HEK293 (cell line): ENCODE measurements around the gene NSUN4.

ENCODE experiments used
- BCL11A ChIP-seq: fragments of 450-650 bp; formaldehyde crosslinking; IDR thresholded peaks from 2 replicates; pipeline ENCODE4 v1.5.1; 2016; ENCODE audit warnings: low read depth, missing biosample characterization, missing genetic modification characterization
- GLI4 ChIP-seq: fragments of 450-650 bp; formaldehyde crosslinking; IDR thresholded peaks from 2 replicates; pipeline ENCODE4 v1.5.1; 2016; ENCODE audit warnings: missing biosample characterization, missing genetic modification characterization
- KLF10 ChIP-seq: fragments of 450-650 bp; IDR thresholded peaks from 2 replicates; pipeline ENCODE4 v1.5.1; 2018; ENCODE audit warnings: missing biosample characterization, mild to moderate bottlenecking, missing genetic modification characterization
- KLF16 ChIP-seq: fragments of 450-650 bp; formaldehyde crosslinking; IDR thresholded peaks from 2 replicates; pipeline ENCODE4 v1.5.1; 2017; ENCODE audit warnings: missing biosample characterization, missing genetic modification characterization
- KLF9 ChIP-seq: fragments of 450-650 bp; formaldehyde crosslinking; IDR thresholded peaks from 2 replicates; pipeline ENCODE4 v1.5.1; 2016; ENCODE audit warnings: missing biosample characterization, missing genetic modification characterization, low read depth
- OVOL3 ChIP-seq: fragments of 450-650 bp; formaldehyde crosslinking; IDR thresholded peaks from 2 replicates; pipeline ENCODE4 v1.5.1; 2016; ENCODE audit warnings: missing biosample characterization, missing genetic modification characterization
- PRDM1 ChIP-seq: fragments of 450-650 bp; formaldehyde crosslinking; IDR thresholded peaks from 2 replicates; pipeline ENCODE4; 2016; ENCODE audit warnings: missing biosample characterization, missing genetic modification characterization
- SP2 ChIP-seq: fragments of 450-650 bp; formaldehyde crosslinking; IDR thresholded peaks from 2 replicates; pipeline ENCODE4 v1.5.1; 2016; ENCODE audit warnings: missing biosample characterization, missing genetic modification characterization
- ZBTB17 ChIP-seq: fragments of 450-650 bp; formaldehyde crosslinking; IDR thresholded peaks from 2 replicates; pipeline ENCODE4 v1.5.1; 2016; ENCODE audit warnings: missing biosample characterization, missing genetic modification characterization
- ZBTB8A ChIP-seq: fragments of 450-650 bp; formaldehyde crosslinking; IDR thresholded peaks from 2 replicates; pipeline ENCODE4 v1.5.1; 2016; ENCODE audit warnings: missing biosample characterization, missing genetic modification characterization
- ZFHX2 ChIP-seq: fragments of 450-650 bp; formaldehyde crosslinking; conservative IDR thresholded peaks from 2 replicates; pipeline ENCODE4 v1.5.1; 2016; ENCODE audit warnings: missing biosample characterization, missing genetic modification characterization
- ZFP37 ChIP-seq: fragments of 450-650 bp; formaldehyde crosslinking; IDR thresholded peaks from 2 replicates; pipeline ENCODE4 v1.5.1; 2016; ENCODE audit warnings: missing biosample characterization, missing genetic modification characterization
- ZNF335 ChIP-seq: fragments of 450-650 bp; formaldehyde crosslinking; conservative IDR thresholded peaks from 2 replicates; pipeline ENCODE4 v1.5.1; 2016; ENCODE audit warnings: missing biosample characterization, missing genetic modification characterization
- ZNF366 ChIP-seq: fragments of 450-650 bp; formaldehyde crosslinking; conservative IDR thresholded peaks from 2 replicates; pipeline ENCODE4 v1.5.1; 2016; ENCODE audit warnings: missing biosample characterization, missing genetic modification characterization
- ZNF600 ChIP-seq: fragments of 450-650 bp; formaldehyde crosslinking; IDR thresholded peaks from 2 replicates; pipeline ENCODE4 v1.5.1; 2016; ENCODE audit warnings: missing biosample characterization, missing genetic modification characterization
- ZNF624 ChIP-seq: fragments of 450-650 bp; formaldehyde crosslinking; IDR thresholded peaks from 2 replicates; pipeline ENCODE4 v1.5.1; 2017; ENCODE audit warnings: missing biosample characterization, missing genetic modification characterization
- ZNF660 ChIP-seq: fragments of 450-650 bp; IDR thresholded peaks from 2 replicates; pipeline ENCODE4 v1.5.1; 2018; ENCODE audit warnings: missing biosample characterization, mild to moderate bottlenecking, missing genetic modification characterization
- ZNF777 ChIP-seq: fragments of 450-650 bp; formaldehyde crosslinking; IDR thresholded peaks from 2 replicates; pipeline ENCODE4 v1.5.1; 2017; ENCODE audit warnings: missing biosample characterization, missing genetic modification characterization, borderline replicate concordance
- ZNF843 ChIP-seq: fragments of 450-650 bp; formaldehyde crosslinking; IDR thresholded peaks from 2 replicates; pipeline ENCODE4 v1.5.1; 2016; ENCODE audit warnings: missing biosample characterization, missing genetic modification characterization
- ZSCAN30 ChIP-seq: fragments of 450-650 bp; IDR thresholded peaks from 2 replicates; pipeline ENCODE4 v1.5.1; 2018; ENCODE audit warnings: missing biosample characterization, mild to moderate bottlenecking, missing genetic modification characterization, moderate library complexity
- TF ChIP-seq, protein P1 (sequence below): fragments of 450-650 bp; formaldehyde crosslinking; IDR thresholded peaks from 2 replicates; pipeline ENCODE4 v1.5.1; 2016; ENCODE audit warnings: missing biosample characterization, missing genetic modification characterization
- TF ChIP-seq, protein P2 (sequence below): fragments of 450-650 bp; IDR thresholded peaks from 2 replicates; pipeline ENCODE4 v1.5.1; 2018; ENCODE audit warnings: missing biosample characterization, mild to moderate bottlenecking, missing genetic modification characterization
- TF ChIP-seq, protein P3 (sequence below): fragments of 450-650 bp; formaldehyde crosslinking; IDR thresholded peaks from 2 replicates; pipeline ENCODE4 v1.5.1; 2016; ENCODE audit warnings: missing biosample characterization, missing genetic modification characterization
- TF ChIP-seq, protein P4 (sequence below): fragments of 450-650 bp; formaldehyde crosslinking; IDR thresholded peaks from 2 replicates; pipeline ENCODE4 v1.5.1; 2016; ENCODE audit warnings: missing biosample characterization, missing genetic modification characterization
- TF ChIP-seq, protein P5 (sequence below): fragments of 450-650 bp; formaldehyde crosslinking; IDR thresholded peaks from 2 replicates; pipeline ENCODE4 v1.5.1; 2016; ENCODE audit warnings: missing biosample characterization, missing genetic modification characterization
- TF ChIP-seq, protein P6 (sequence below): fragments of 450-650 bp; formaldehyde crosslinking; IDR thresholded peaks from 2 replicates; pipeline ENCODE4 v1.5.1; 2016; ENCODE audit warnings: missing biosample characterization, missing genetic modification characterization
- TF ChIP-seq, protein P7 (sequence below): fragments of 450-650 bp; formaldehyde crosslinking; IDR thresholded peaks from 2 replicates; pipeline ENCODE4 v1.5.1; 2017; ENCODE audit warnings: missing biosample characterization, mild to moderate bottlenecking, missing genetic modification characterization, moderate library complexity

Gene NSUN4

DNA sequence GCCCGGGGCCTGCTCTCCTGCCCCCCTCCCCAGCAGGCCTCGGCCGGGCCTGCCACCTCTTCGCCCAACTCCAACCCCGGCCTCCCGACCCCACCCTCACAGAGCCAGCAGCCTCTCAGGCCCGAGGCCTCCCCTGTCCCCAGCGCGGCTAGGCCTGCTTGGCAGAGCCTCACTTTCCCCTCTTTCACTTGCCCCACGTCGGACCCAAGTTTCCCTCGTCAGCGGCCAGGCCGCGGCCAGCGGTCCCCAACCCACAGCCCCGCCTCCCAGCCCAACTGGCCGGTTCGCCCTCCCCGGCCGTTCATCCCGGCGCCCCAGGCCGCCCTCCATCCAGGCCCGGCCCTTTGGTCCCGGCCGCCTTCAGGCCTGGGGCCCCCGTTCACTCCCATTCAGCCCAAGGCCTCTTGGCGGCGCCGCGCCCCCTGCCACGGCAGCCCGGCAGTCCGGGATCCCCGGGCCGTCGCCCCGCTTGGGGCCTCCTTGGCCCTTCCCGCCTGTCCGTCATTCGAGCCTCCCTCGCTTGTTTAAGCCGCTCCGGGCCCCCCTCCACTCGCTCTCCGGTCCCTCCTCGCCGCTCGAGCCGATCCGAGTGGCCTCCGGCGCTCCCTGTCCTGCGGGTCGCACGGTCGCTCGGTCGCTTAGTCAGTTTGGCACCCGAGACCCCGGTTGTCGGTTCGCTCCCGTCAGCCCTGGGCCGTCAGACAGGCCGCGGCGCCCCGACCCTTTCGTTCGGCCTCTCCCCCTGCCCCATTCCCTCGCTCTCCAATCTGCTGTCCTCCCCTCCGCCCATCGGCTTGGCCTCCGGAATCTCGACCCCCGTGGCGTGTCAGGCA, 38.6 kb upstream of the NSUN4 start (continued):
- TF ChIP-seq KLF10, result no peak
- peak; percentile 38 for TF ChIP-seq SP2
- TF ChIP-seq, protein P1, sequence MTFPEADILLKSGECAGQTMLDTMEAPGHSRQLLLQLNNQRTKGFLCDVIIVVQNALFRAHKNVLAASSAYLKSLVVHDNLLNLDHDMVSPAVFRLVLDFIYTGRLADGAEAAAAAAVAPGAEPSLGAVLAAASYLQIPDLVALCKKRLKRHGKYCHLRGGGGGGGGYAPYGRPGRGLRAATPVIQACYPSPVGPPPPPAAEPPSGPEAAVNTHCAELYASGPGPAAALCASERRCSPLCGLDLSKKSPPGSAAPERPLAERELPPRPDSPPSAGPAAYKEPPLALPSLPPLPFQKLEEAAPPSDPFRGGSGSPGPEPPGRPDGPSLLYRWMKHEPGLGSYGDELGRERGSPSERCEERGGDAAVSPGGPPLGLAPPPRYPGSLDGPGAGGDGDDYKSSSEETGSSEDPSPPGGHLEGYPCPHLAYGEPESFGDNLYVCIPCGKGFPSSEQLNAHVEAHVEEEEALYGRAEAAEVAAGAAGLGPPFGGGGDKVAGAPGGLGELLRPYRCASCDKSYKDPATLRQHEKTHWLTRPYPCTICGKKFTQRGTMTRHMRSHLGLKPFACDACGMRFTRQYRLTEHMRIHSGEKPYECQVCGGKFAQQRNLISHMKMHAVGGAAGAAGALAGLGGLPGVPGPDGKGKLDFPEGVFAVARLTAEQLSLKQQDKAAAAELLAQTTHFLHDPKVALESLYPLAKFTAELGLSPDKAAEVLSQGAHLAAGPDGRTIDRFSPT (tag by site-specific recombination), result peak; percentile 70; the same call in 1 of the 2 replicates
- TF ChIP-seq ZSCAN30 (tag by site-specific recombination), result peak; percentile 33
- 0 out of 2 replicates have a peak, but pooled peaks have one; percentile 16 for TF ChIP-seq ZNF777 (tag by site-specific recombination)
- 0 out of 2 replicates have a peak, but pooled peaks have one; percentile 54 for TF ChIP-seq ZFP37 (tag by site-specific recombination)
- TF ChIP-seq, protein P2, sequence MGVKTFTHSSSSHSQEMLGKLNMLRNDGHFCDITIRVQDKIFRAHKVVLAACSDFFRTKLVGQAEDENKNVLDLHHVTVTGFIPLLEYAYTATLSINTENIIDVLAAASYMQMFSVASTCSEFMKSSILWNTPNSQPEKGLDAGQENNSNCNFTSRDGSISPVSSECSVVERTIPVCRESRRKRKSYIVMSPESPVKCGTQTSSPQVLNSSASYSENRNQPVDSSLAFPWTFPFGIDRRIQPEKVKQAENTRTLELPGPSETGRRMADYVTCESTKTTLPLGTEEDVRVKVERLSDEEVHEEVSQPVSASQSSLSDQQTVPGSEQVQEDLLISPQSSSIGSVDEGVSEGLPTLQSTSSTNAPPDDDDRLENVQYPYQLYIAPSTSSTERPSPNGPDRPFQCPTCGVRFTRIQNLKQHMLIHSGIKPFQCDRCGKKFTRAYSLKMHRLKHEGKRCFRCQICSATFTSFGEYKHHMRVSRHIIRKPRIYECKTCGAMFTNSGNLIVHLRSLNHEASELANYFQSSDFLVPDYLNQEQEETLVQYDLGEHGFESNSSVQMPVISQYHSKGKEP (tag by site-specific recombination), result no peak
- 0 out of 2 replicates have a peak, but pooled peaks have one; percentile 36 for TF ChIP-seq ZNF660 (tag by site-specific recombination)
- peak; percentile 32; the same call in 1 of the 2 replicates for TF ChIP-seq ZFHX2 (tag by site-specific recombination)
- peak; percentile 94 for TF ChIP-seq PRDM1 (tag by site-specific recombination)
- peak; percentile 39; the same call in 1 of the 2 replicates for TF ChIP-seq ZNF843 (tag by site-specific recombination)
- peak; percentile 58 for TF ChIP-seq ZBTB8A (tag by site-specific recombination)
- no peak; the same call in 1 of the 2 replicates for TF ChIP-seq GLI4 (tag by site-specific recombination)
- 0 out of 2 replicates have a peak, but pooled peaks have one; percentile 22 for TF ChIP-seq ZNF624 (tag by site-specific recombination)
- TF ChIP-seq ZNF366, result 0 out of 2 replicates have a peak, but pooled peaks have one; percentile 15
- TF ChIP-seq, protein P3, sequence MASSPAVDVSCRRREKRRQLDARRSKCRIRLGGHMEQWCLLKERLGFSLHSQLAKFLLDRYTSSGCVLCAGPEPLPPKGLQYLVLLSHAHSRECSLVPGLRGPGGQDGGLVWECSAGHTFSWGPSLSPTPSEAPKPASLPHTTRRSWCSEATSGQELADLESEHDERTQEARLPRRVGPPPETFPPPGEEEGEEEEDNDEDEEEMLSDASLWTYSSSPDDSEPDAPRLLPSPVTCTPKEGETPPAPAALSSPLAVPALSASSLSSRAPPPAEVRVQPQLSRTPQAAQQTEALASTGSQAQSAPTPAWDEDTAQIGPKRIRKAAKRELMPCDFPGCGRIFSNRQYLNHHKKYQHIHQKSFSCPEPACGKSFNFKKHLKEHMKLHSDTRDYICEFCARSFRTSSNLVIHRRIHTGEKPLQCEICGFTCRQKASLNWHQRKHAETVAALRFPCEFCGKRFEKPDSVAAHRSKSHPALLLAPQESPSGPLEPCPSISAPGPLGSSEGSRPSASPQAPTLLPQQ (tag by site-specific recombination), result peak; percentile 61; the same call in 1 of the 2 replicates
- peak; percentile 70; the same call in 1 of the 2 replicates for TF ChIP-seq OVOL3 (tag by site-specific recombination)
- peak; percentile 75 for TF ChIP-seq KLF9
- peak; percentile 98 for TF ChIP-seq ZNF335 (tag by site-specific recombination)
- TF ChIP-seq, protein P4, sequence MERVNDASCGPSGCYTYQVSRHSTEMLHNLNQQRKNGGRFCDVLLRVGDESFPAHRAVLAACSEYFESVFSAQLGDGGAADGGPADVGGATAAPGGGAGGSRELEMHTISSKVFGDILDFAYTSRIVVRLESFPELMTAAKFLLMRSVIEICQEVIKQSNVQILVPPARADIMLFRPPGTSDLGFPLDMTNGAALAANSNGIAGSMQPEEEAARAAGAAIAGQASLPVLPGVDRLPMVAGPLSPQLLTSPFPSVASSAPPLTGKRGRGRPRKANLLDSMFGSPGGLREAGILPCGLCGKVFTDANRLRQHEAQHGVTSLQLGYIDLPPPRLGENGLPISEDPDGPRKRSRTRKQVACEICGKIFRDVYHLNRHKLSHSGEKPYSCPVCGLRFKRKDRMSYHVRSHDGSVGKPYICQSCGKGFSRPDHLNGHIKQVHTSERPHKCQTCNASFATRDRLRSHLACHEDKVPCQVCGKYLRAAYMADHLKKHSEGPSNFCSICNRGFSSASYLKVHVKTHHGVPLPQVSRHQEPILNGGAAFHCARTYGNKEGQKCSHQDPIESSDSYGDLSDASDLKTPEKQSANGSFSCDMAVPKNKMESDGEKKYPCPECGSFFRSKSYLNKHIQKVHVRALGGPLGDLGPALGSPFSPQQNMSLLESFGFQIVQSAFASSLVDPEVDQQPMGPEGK (tag by site-specific recombination), result peak; percentile 91
- TF ChIP-seq KLF16 (tag by site-specific recombination), result peak; percentile 87
- peak; percentile 59 for TF ChIP-seq ZBTB17 (tag by site-specific recombination)
- 0 out of 2 replicates have a peak, but pooled peaks have one; percentile 26 for TF ChIP-seq BCL11A (tag by site-specific recombination)
- TF ChIP-seq, protein P5, sequence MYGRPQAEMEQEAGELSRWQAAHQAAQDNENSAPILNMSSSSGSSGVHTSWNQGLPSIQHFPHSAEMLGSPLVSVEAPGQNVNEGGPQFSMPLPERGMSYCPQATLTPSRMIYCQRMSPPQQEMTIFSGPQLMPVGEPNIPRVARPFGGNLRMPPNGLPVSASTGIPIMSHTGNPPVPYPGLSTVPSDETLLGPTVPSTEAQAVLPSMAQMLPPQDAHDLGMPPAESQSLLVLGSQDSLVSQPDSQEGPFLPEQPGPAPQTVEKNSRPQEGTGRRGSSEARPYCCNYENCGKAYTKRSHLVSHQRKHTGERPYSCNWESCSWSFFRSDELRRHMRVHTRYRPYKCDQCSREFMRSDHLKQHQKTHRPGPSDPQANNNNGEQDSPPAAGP (tag by site-specific recombination), result 0 out of 2 replicates have a peak, but pooled peaks have one; percentile 72
- TF ChIP-seq, protein P6, sequence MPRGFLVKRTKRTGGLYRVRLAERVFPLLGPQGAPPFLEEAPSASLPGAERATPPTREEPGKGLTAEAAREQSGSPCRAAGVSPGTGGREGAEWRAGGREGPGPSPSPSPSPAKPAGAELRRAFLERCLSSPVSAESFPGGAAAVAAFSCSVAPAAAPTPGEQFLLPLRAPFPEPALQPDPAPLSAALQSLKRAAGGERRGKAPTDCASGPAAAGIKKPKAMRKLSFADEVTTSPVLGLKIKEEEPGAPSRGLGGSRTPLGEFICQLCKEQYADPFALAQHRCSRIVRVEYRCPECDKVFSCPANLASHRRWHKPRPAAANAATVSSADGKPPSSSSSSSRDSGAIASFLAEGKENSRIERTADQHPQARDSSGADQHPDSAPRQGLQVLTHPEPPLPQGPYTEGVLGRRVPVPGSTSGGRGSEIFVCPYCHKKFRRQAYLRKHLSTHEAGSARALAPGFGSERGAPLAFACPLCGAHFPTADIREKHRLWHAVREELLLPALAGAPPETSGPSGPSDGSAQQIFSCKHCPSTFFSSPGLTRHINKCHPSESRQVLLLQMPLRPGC, result no peak
- TF ChIP-seq ZNF600 (tag by site-specific recombination), result peak; percentile 90
- TF ChIP-seq, protein P7, sequence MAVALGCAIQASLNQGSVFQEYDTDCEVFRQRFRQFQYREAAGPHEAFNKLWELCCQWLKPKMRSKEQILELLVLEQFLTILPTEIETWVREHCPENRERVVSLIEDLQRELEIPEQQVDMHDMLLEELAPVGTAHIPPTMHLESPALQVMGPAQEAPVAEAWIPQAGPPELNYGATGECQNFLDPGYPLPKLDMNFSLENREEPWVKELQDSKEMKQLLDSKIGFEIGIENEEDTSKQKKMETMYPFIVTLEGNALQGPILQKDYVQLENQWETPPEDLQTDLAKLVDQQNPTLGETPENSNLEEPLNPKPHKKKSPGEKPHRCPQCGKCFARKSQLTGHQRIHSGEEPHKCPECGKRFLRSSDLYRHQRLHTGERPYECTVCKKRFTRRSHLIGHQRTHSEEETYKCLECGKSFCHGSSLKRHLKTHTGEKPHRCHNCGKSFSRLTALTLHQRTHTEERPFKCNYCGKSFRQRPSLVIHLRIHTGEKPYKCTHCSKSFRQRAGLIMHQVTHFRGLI (tag by site-specific recombination), result peak; percentile 66; the same call in 1 of the 2 replicates
